Neural progenitor cell (in vitro differentiated cells): ENCODE results near the gene PAK6. TPM values are rescaled to one million over a fixed set of nuclear protein-coding genes. Genes with fewer than 3 reads are reported as not detected.

Source experiments
- DNase-seq: peaks from one replicate; pipeline ENCODE4 v3.0.0-alpha.2; 2016; ENCODE audit warnings: low spot score
- H2AFZ ChIP-seq: fragments of 200-600 bp; sonication (generic); replicated peaks from 2 replicates; pipeline ENCODE4 v1.6.1; 2016; ENCODE audit warnings: antibody characterized with exemption
- H3F3A ChIP-seq: fragments of 200-600 bp; sonication (generic); 2 replicates; pipeline ENCODE4 v1.6.1; 2016; ENCODE audit warnings: antibody characterized with exemption, low read depth
- H3K27ac ChIP-seq: fragments of 200-600 bp; sonication (generic); 2 replicates; pipeline ENCODE4 v1.5.1; 2016; ENCODE audit warnings: mild to moderate bottlenecking
- H3K27me3 ChIP-seq: fragments of 200-600 bp; sonication (generic); 2 replicates; pipeline ENCODE4 v1.6.1; 2016; ENCODE audit warnings: mild to moderate bottlenecking, moderate library complexity
- H3K36me3 ChIP-seq: fragments of 200-600 bp; sonication (generic); 2 replicates; pipeline ENCODE4 v1.5.1; 2016
- H3K4me1 ChIP-seq: fragments of 200-600 bp; sonication (generic); 2 replicates; pipeline ENCODE4 v1.6.1; 2016; ENCODE audit warnings: mixed run types
- H3K4me2 ChIP-seq: fragments of 200-600 bp; sonication (generic); 2 replicates; pipeline ENCODE4 v1.6.1; 2016
- H3K4me3 ChIP-seq: fragments of 200-600 bp; sonication (generic); 2 replicates; pipeline ENCODE4 v1.5.1; 2016
- H3K79me2 ChIP-seq: fragments of 200-600 bp; sonication (generic); 2 replicates; pipeline ENCODE4 v1.6.1; 2016; ENCODE audit warnings: low read depth
- H3K9ac ChIP-seq: fragments of 200-600 bp; sonication (generic); 2 replicates; pipeline ENCODE4 v1.6.1; 2016
- H3K9me3 ChIP-seq: fragments of 200-600 bp; sonication (generic); 2 replicates; pipeline ENCODE4 v1.5.1; 2016; ENCODE audit warnings: low read depth
- H4K20me1 ChIP-seq: fragments of 200-600 bp; sonication (generic); 2 replicates; pipeline ENCODE4 v1.6.1; 2016; ENCODE audit warnings: low read depth
- H3K27ac Mint-ChIP-seq: 3 replicates; pipeline ENCODE4 v1.8.0; 2021; ENCODE audit warnings: mixed read lengths
- H3K27me3 Mint-ChIP-seq: 2 replicates; pipeline ENCODE4 v1.8.0; 2022; ENCODE audit warnings: low read depth, mild to moderate bottlenecking, inconsistent platforms, moderate library complexity, mixed read lengths; ENCODE audit not compliant: insufficient read depth
- H3K36me3 Mint-ChIP-seq: 3 replicates; pipeline ENCODE4 v1.8.0; 2021; ENCODE audit warnings: mixed read lengths
- H3K4me1 Mint-ChIP-seq: 3 replicates; pipeline ENCODE4 v1.8.0; 2021; ENCODE audit warnings: mixed read lengths
- H3K4me3 Mint-ChIP-seq: 3 replicates; pipeline ENCODE4 v1.8.0; 2021; ENCODE audit warnings: mild to moderate bottlenecking, moderate library complexity, mixed read lengths
- H3K9me3 Mint-ChIP-seq: 3 replicates; pipeline ENCODE4 v1.8.0; 2020; ENCODE audit warnings: mixed read lengths
- CTCF ChIP-seq: fragments of 200-600 bp; sonication (generic); IDR thresholded peaks from 2 replicates; pipeline ENCODE4 v1.5.1; 2017; ENCODE audit warnings: antibody characterized with exemption, mild to moderate bottlenecking
- EZH2 ChIP-seq: fragments of 200-600 bp; sonication (generic); IDR thresholded peaks from 2 replicates; pipeline ENCODE4 v1.6.1; 2017; ENCODE audit warnings: antibody characterized with exemption, mild to moderate bottlenecking, moderate library complexity
- EZH2phosphoT487 ChIP-seq: fragments of 200-600 bp; sonication (generic); IDR thresholded peaks from 2 replicates; pipeline ENCODE4 v1.6.1; 2017; ENCODE audit warnings: antibody characterized with exemption
- total RNA-seq: library from RNA; depleted of rRNA; stranded (reverse); fragments of >200 nt; gene quantifications from 2 replicates; pipeline ENCODE4 v1.2.3, GENCODE V29; 2015; ENCODE audit warnings: low replicate concordance

The PAK6 gene
- total RNA-seq, 1 donor from 2014 or later, result not detected

GRCh38 chr15:40259021-40259420 is 20.2 kb downstream of the PAK6 start:
- no peaks in the 10 kb centered on the region for H3K79me2 ChIP-seq
- H3K4me3 ChIP-seq, result no peak overlapping the region
- H3K36me3 ChIP-seq, result no peaks in the 10 kb centered on the region
- TF ChIP-seq EZH2phosphoT487, result no peak
- no peak for TF ChIP-seq EZH2
- TF ChIP-seq CTCF, result no peak
- peaks cover under 1% of the 10 kb centered on the region for H3K36me3 Mint-ChIP-seq
- no peaks in the 10 kb centered on the region for H3K4me1 ChIP-seq
- H3K27ac Mint-ChIP-seq, result no peak overlapping the region
- H3K27me3 Mint-ChIP-seq, result peaks cover 28% of the 10 kb centered on the region
- H3K9me3 Mint-ChIP-seq, result peaks cover 5% of the 10 kb centered on the region
- peaks cover 4% of the 10 kb centered on the region for H3F3A ChIP-seq
- H3K27me3 ChIP-seq, result peaks cover 15% of the 10 kb centered on the region
- peaks cover 28% of the 10 kb centered on the region for H3K4me1 Mint-ChIP-seq
- no peak overlapping the region for H3K4me3 Mint-ChIP-seq
- H3K27ac ChIP-seq, result no peak overlapping the region
- H4K20me1 ChIP-seq, result no peaks in the 10 kb centered on the region
- no peak overlapping the region for H2AFZ ChIP-seq
- H3K4me2 ChIP-seq, result no peak overlapping the region
- no peak overlapping the region for H3K9ac ChIP-seq
- no peak for DNase-seq
- H3K9me3 ChIP-seq, result no peaks in the 10 kb centered on the region

- H3K4me3 ChIP-seq, result no peak overlapping the region
- no peak overlapping the region for H3K9ac ChIP-seq
- H3K27me3 Mint-ChIP-seq, result peaks cover 12% of the 10 kb centered on the region
- H3K27ac ChIP-seq, result no peak overlapping the region
- H3K9me3 Mint-ChIP-seq, result peaks cover 4% of the 10 kb centered on the region
- no peak overlapping the region for H3K4me2 ChIP-seq
- peak overlapping the region; percentile 4 for H3K27ac Mint-ChIP-seq
- no peaks in the 10 kb centered on the region for H3K79me2 ChIP-seq
- no peak for TF ChIP-seq CTCF
- no peak for TF ChIP-seq EZH2phosphoT487
- no peak for TF ChIP-seq EZH2
- no peak overlapping the region for H3K4me3 Mint-ChIP-seq
- no peak overlapping the region for H2AFZ ChIP-seq
- H4K20me1 ChIP-seq, result no peaks in the 10 kb centered on the region
- peaks cover 25% of the 10 kb centered on the region for H3K4me1 Mint-ChIP-seq
- H3K4me1 ChIP-seq, result peaks cover 12% of the 10 kb centered on the region
- H3F3A ChIP-seq, result peaks cover 3% of the 10 kb centered on the region
- H3K9me3 ChIP-seq, result no peaks in the 10 kb centered on the region
- H3K36me3 ChIP-seq, result no peaks in the 10 kb centered on the region
- H3K27me3 ChIP-seq, result no peaks in the 10 kb centered on the region
- no peak for DNase-seq
- no peaks in the 10 kb centered on the region for H3K36me3 Mint-ChIP-seq
These were observed 24.3 kb downstream of the PAK6 start for GRCh38 chr15:40263024-40263754.

GRCh38 chr15:40264321-40265153 is 25.7 kb downstream of the PAK6 start:
- Histone ChIP-seq H3K9ac (no peak overlapping the region), H3K27me3 (no peaks in the 10 kb centered on the region), H3K4me1 (peaks cover 12% of the 10 kb centered on the region), H3K27ac (no peak overlapping the region), H3K79me2 (no peaks in the 10 kb centered on the region), H3K4me2 (no peak overlapping the region), H3K4me3 (no peak overlapping the region), H2AFZ (no peak overlapping the region), H3K36me3 (no peaks in the 10 kb centered on the region), H3K9me3 (no peaks in the 10 kb centered on the region), H4K20me1 (no peaks in the 10 kb centered on the region), H3F3A (no peaks in the 10 kb centered on the region)
- H3K9me3 Mint-ChIP-seq, result peaks cover 4% of the 10 kb centered on the region
- H3K27ac Mint-ChIP-seq, result peak overlapping the region; percentile 15
- no peak for TF ChIP-seq EZH2
- TF ChIP-seq EZH2phosphoT487, result no peak
- no peak for TF ChIP-seq CTCF
- H3K27me3 Mint-ChIP-seq, result peaks cover 8% of the 10 kb centered on the region
- no peak overlapping the region for H3K4me3 Mint-ChIP-seq
- DNase-seq, result no peak
- peaks cover 15% of the 10 kb centered on the region for H3K4me1 Mint-ChIP-seq
- H3K36me3 Mint-ChIP-seq, result no peaks in the 10 kb centered on the region
